Measurements from ENCODE around the gene FRG1.
"Not testable (repeated sequence)": the region's sequence is repeated elsewhere in the genome, so short reads cannot be mapped to it uniquely, and the experiment has no call there.

DNA sequence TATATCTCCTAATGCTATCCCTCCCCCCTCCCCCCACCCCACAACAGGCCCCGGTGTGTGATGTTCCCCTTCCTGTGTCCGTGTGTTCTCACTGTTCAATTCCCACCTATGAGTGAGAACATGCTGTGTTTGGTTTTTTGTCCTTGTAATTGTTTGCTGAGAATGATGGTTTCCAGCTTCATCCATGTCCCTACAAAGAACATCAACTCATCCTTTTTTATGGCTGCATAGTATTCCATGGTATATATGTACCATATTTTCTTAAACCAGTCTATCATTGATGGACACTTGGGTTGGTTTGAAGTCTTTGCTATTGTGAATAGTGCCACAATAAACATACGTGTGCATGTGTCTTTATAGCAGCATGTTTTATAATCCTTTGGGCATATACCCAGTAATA, 49.3 kb downstream of the FRG1 start:
- not testable (repeated sequence) for TF ChIP-seq CTCF (IDR thresholded peaks at IDR 0.05; ENCODE audit: low read length); EZH2 (optimal IDR thresholded peaks at IDR 0.05; ENCODE audit: low read depth, low read length); EZH2phosphoT487 (IDR thresholded peaks at IDR 0.05; ENCODE audit: low read length)
